Measurements from ENCODE around the gene TMEM269. TPM values are rescaled to one million over a fixed set of nuclear protein-coding genes. Genes with fewer than 3 reads are reported as not detected.

TMEM269 gene, protein sequence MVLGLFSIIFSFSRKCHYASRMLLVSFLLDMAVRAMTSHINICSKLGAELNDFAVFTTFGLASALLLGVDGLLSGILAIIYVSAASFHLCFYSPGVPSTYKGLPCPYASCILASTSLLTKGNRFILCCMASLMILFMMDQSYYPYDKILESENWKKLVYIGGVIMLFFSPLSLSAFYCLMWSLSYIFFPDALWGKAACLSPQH
- under 1 TPM in 1 of 2 experiments, not detected in 1; 0.12 TPM for total RNA-seq

DNA sequence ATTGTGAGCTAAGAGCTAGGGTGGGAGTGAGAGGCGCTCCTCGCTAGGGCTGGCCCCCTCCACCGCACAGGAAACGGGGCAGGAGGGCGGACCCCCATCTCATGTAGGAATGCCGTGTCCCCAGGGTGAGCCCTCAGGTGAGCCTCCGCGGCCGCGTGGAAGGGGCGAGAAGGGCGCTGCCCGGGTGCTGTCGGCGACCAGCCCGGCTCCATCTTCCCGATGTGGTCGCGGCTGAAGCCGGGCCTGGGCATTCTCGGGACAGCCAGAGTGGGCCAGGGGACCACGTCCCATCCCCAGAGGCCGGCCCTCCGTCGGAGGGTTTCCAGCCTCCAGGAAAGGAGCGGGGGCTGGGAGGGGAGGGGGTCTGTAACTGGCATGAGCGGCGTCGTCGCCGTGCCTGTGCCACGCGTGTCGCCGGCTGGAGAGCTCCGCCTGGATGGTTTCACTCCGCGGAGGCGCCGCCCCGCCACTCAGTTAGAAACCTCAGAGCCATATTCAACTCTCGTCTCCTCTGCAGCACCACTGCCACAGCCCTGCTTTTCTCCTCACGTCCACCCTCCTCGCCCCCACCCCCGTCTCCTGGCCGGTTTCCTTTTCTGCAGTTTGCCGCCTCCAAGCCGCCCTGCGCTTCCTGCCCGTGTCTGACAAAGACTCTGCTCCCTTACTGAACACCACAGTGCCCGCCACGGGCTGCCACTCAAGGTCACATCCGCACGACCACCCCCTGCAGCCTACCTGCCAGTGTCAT, at the start of gene TMEM269:
Gene TMEM269 (plus strand): TSS at position 46 of the 748 bp plus-strand sequence. CDS start 4,903 bp downstream, outside the sequence.
- Mint-ChIP-seq H3K4me1 (peaks cover 15% of the 10 kb centered on the region), H3K9me3 (ENCODE audit: low read depth) (no peaks in the 10 kb centered on the region), H3K27me3 (no peaks in the 10 kb centered on the region), H3K4me3 (peak within 1 kb of the TSS; percentile 74), H3K36me3 (peaks cover 14% of the 10 kb centered on the region), H3K27ac (peak within 1 kb of the TSS; percentile 61)
- DNase-seq, result peak; percentile 77
- CTCF ChIA-PET, result interaction anchor here (0.9 to 1.9 kb wide), 2 partner anchors 9 to 138 kb away, joined by 4 read pairs; no protein-coding TSS in a partner anchor
- peak; percentile 86 for ATAC-seq

DNA sequence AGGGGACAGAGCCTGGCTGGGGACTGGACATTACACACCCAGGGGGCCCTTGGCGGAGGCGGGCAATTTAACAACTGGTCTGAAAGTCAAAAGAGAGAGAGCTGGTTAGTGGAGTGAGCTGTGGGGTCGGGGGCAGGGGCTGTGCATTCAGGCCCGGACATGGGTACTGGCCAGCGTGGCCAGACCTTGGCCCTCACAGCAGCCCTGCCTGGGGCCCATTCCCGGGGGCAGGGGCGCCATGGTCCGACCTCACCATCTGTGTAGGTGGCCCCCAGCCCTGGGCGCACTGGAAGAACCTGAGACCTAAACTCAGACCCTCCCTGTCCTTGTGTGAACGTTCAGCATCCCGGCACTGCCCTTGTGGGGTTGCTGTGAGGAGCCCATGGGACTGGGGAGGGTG, 49.7 kb upstream of the TMEM269 start:
- DNase-seq, result no peak
- Mint-ChIP-seq H3K36me3 (no peaks in the 10 kb centered on the region), H3K27me3 (no peaks in the 10 kb centered on the region), H3K4me3 (no peak overlapping the region), H3K9me3 (ENCODE audit: low read depth) (no peaks in the 10 kb centered on the region), H3K4me1 (peaks cover 8% of the 10 kb centered on the region), H3K27ac (no peak overlapping the region)
- no peak for ATAC-seq
- CTCF ChIA-PET, result no interaction called here

DNA sequence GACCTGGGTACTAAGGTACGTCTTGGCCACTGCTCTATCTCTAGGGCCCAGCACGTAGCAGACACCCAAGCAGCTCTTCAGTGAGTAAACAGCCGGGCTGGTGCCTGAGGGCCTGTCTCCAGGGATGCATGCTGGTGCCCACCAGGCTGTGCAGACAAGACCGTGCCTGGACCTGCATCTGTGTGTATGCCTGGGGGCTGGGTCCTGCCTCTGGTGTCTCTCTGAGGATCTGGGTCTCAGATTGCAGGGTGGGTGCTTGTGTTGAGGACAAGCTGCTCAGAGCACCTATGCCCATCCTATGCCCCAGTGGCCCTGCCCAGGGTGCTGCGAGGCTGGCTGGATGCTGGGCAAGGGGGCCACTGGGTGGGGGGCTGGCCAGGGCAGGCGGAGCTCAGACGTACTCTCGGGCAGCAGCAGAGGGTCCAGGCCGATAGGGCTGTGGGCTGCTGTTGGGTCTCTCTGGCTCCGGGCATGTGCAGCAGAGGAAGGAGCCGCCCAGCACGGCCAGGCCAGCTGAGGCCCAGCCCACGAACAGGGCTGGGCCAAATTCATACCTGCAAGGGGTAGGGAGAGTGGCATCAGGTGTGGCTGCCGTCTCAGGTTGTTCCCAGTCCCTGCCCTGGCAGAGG, 49.2 kb upstream of the TMEM269 start:
- H3K9me3 Mint-ChIP-seq (ENCODE audit: low read depth), result no peaks in the 10 kb centered on the region
- no peak for DNase-seq
- H3K27me3 Mint-ChIP-seq, result no peaks in the 10 kb centered on the region
- ATAC-seq, result no peak
- H3K36me3 Mint-ChIP-seq, result no peaks in the 10 kb centered on the region
- no peak overlapping the region for H3K4me3 Mint-ChIP-seq
- H3K4me1 Mint-ChIP-seq, result peaks cover 8% of the 10 kb centered on the region
- H3K27ac Mint-ChIP-seq, result no peak overlapping the region
- CTCF ChIA-PET, result interaction anchor here (0.8 kb wide), 1 partner anchor 391 kb away, joined by 3 read pairs; no protein-coding TSS in a partner anchor

DNA sequence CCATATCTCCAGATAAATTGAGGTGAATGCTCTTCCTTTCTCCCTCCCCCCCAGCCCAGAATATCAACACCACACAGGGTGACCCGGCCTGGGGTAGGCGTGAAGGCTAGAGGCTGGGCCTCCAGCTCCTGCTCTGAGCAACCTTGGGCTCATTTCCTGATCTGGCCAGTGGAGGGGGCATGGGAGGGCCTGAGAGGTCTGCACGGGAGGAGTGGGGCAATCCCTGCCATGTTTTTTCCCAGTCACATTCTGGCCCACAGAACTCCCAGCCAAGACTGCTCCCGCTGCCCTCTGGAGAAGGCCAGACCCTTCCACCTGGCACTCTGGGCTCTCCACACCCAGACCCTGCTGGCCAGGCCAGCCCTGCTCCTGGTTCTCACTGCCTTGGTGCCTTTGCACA, 48.6 kb upstream of the TMEM269 start:
- ATAC-seq, result peak; percentile 41
- H3K27ac Mint-ChIP-seq, result no peak overlapping the region

DNA sequence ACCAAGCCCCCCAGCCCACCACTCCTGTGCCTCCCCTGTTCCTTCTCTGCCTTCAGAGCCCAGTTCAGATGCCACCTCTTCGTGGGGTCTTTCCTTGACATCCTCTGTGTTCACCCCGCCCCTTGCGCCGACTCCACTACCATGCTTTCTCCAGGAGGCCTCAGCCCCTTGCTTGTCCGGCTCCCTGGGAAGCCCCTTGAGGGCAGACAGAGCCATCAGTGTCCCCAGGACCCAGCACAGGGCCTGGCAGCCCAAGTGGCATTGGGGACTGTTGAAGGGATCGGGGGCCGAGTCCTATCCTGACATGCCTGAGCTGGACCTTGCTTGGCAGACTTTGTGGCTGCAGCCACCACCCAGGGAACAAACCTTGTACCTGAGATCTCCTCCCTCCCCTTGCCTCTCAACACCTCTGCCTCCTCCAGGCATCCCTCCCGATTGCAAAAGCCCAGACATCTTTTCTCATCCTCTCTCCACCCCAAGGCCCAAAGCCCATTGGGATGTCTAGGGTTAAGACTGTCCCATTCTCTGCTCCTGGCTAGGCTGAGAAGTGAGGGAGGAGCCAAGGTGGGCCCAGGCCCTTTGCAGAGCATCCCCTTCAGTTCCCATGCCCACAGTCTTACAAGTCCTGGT, 48.1 kb upstream of the TMEM269 start:
- DNase-seq (no peak), ATAC-seq (no peak)
- H3K36me3 Mint-ChIP-seq, result no peaks in the 10 kb centered on the region
- H3K4me3 Mint-ChIP-seq, result no peak overlapping the region
- H3K27ac Mint-ChIP-seq, result no peak overlapping the region
- H3K4me1 Mint-ChIP-seq, result peaks cover 8% of the 10 kb centered on the region
- CTCF ChIA-PET, result interaction anchor here (0.8 kb wide), 1 partner anchor 393 kb away, joined by 3 read pairs; no protein-coding TSS in a partner anchor
- no peaks in the 10 kb centered on the region for H3K9me3 Mint-ChIP-seq (ENCODE audit: low read depth)
- no peaks in the 10 kb centered on the region for H3K27me3 Mint-ChIP-seq

More for the DNA sequence above, 48.6 kb upstream of the TMEM269 start:
- no peak for DNase-seq
- H3K27me3 Mint-ChIP-seq, result no peaks in the 10 kb centered on the region
- no peaks in the 10 kb centered on the region for H3K9me3 Mint-ChIP-seq (ENCODE audit: low read depth)
- no peaks in the 10 kb centered on the region for H3K36me3 Mint-ChIP-seq
- no peak overlapping the region for H3K4me3 Mint-ChIP-seq
- CTCF ChIA-PET, result interaction anchor here (0.8 kb wide), 1 partner anchor 392 kb away, joined by 3 read pairs; no protein-coding TSS in a partner anchor
- peaks cover 8% of the 10 kb centered on the region for H3K4me1 Mint-ChIP-seq

DNA sequence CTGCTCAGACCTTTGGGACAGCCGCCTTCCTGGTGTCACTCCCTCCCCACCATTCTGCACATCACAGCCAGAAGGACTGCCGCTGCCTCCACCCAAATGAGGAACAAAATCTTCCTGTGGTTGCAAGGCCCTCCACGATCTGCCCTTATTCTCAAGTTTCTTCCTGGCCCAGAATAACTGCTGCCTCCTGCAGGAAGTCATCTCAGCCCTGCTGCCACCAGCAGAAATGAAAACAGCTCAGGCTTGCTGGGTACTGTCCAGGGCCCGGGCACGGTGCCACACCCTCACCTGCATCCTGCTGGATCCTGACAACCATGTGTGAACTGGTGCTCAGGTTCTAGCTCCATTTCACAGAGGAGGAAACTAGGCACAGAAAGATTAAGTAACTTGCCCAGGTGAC, 47.5 kb upstream of the TMEM269 start:
- Mint-ChIP-seq H3K27me3 (no peaks in the 10 kb centered on the region), H3K36me3 (no peaks in the 10 kb centered on the region), H3K27ac (no peak overlapping the region), H3K4me1 (peaks cover 8% of the 10 kb centered on the region), H3K4me3 (no peak overlapping the region), H3K9me3 (ENCODE audit: low read depth) (no peaks in the 10 kb centered on the region)
- DNase-seq (no peak), ATAC-seq (peak; percentile 35)
- CTCF ChIA-PET, result interaction anchor here (0.7 kb wide), 1 partner anchor 53 kb away, joined by 4 read pairs; no protein-coding TSS in a partner anchor

DNA sequence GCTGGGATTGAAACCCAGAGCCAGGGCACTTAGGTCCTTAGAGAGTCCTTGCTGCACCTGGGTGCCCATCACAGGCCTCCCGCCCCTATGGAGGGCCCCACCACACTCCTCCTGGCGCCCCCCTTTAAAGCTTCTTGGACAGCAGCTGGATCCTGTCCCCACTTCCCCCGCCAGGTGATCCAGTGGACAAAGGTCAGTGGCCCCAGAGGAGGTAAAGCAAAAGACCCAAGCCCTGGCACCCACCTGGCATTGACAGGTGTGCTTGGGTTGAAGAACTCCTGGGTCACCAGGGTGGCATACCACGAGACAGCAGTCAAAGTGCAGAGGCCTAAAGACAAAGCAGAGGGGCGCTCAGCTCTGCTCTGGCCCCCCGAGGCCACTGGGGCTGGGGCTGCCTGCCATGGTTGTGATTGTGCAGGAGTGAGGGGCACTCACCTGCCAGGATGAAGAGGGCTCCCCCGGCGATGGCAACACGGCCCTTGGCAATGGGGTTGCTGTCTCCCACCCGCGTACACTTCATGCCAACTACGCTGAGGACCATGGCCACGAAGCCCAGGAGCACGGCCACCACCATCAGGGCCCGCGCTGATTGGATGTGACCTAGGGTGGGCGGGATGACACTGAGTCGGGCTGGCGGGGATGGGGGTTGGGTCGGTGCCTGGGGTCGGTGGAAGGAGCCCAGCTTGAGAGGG, 46.7 kb upstream of the TMEM269 start:
- peaks cover 8% of the 10 kb centered on the region for H3K4me1 Mint-ChIP-seq
- H3K9me3 Mint-ChIP-seq (ENCODE audit: low read depth), result no peaks in the 10 kb centered on the region
- H3K27me3 Mint-ChIP-seq, result no peaks in the 10 kb centered on the region
- H3K36me3 Mint-ChIP-seq, result no peaks in the 10 kb centered on the region
- no peak for ATAC-seq
- CTCF ChIA-PET, result no interaction called here
- H3K27ac Mint-ChIP-seq, result no peak overlapping the region
- DNase-seq, result no peak
- H3K4me3 Mint-ChIP-seq, result no peak overlapping the region

DNA sequence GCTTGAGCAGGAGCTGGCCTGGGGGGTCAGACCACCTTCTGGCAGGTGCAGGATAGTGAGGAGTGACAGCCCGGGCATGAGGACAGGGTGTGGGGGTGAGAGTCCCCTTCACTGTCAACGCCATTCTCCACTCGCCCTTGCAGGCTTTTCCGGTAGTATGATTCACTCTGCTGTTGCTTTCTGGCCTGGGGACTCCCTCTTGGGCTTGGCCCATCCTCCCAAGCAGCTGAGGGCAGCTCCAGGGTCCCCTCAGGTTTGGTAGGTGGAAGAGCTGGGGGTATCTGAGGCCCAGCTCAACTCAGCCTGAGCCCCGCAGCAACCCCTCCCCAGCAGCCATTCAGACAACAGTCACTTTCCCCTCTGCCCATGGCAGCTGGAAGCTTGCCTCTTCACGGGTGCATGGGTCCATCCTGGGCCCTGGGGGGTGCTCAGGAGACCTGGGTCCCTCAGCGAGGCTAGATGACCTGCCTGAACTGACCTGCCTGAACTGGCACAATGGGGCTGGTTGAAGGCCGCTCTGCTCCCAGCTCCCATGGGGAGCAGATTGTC, 46.0 kb upstream of the TMEM269 start:
- no peaks in the 10 kb centered on the region for H3K27me3 Mint-ChIP-seq

DNA sequence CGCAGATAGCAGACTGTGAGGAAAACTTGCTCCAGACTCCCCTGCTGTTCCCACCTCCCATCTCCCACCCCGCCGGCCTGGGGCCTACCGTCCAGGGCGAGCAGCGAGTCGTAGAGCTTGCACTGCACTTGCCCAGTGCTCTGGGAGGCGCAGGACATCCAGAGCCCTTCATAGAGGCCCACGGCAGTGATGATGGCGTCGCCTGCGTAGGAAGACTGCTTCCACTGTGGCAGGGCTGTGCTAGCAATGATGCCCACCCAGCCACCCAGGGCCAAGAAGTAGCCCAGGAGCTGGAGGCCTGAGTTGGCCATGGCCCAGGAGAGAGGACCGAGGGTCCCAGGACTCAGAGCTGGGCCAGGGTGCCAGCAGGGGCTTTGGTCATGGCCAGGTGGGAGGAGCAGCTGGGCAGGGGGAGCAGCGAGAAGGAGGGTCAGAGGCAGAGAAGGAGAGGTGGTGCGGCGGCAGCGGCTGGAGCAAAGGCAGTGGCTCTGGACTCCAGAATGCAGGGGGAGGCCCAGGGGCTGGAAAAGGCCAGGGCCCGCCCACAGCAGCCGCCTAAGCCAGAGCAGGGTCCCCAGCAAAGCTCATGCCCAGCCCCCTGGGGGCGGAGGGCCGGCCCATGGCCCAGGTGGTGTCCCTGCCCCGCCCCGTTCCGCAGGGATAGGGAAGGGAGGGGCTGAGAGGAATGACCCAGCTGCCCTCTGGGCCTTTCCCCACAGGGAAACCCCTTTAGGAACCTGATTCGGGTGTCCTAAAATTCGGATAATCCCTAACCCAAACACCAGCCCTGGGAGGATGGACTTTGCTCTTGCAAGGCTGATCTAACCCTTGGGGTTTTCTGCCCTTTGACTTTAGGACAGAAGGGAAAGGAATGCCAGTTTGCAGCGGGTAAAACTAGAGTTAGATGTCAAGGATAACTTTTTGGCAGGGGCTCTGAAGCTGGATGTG, 44.8 kb upstream of the TMEM269 start, which contains the start of gene CLDN19:
Gene CLDN19 (minus strand): TSS at position 484 of the 948 bp plus-strand sequence. CDS start 173 bp downstream, at position 311.
- no peaks in the 10 kb centered on the region for H3K36me3 Mint-ChIP-seq
- DNase-seq, result no peak
- H3K27me3 Mint-ChIP-seq, result no peaks in the 10 kb centered on the region
- H3K9me3 Mint-ChIP-seq (ENCODE audit: low read depth), result no peaks in the 10 kb centered on the region
- CTCF ChIA-PET, result no interaction called here
- no peak for ATAC-seq
- H3K4me3 Mint-ChIP-seq, result no peak within 1 kb of the TSS
- H3K4me1 Mint-ChIP-seq, result peaks cover 8% of the 10 kb centered on the region
- no peak within 1 kb of the TSS for H3K27ac Mint-ChIP-seq

More for the DNA sequence above, 46.0 kb upstream of the TMEM269 start:
- no peak overlapping the region for H3K27ac Mint-ChIP-seq
- CTCF ChIA-PET, result no interaction called here
- H3K4me3 Mint-ChIP-seq, result no peak overlapping the region
- H3K36me3 Mint-ChIP-seq, result no peaks in the 10 kb centered on the region
- DNase-seq (no peak), ATAC-seq (no peak)
- peaks cover 8% of the 10 kb centered on the region for H3K4me1 Mint-ChIP-seq
- H3K9me3 Mint-ChIP-seq (ENCODE audit: low read depth), result no peaks in the 10 kb centered on the region

DNA sequence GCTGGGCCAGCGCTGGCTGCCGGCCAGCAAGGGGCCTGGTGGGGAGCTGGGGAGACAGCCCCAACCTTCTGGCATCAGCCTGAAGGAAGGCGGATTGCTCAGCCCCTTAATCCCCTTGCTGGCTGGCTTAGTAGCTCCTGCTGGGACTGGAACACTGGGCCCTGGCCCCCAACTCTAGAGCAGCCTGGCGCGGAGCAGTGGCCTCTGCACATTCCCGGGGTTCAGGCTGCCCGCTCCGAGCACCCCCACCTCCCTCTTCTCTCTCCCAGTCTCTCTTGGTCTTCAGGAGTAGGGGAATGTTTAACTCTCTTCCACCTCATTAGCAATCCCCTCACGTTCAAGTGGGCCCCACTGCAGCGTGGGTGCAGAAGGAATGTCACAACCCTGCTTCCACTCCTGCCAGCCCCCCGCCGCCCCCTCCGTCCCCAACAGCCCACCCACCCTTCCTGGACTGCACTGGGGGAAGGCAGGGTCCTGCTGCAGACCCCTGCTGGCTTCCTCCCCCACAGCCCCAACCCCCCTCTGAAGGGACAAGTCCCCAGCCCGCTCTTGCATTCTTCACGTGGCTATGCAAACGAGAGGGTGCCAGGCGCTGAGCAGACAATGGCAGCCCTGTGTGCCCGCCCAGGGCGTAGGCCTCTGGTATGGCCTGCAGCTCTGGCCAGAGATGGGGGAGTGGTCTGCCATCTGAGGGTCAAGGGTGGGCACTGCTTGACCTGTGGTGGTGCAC, 43.8 kb upstream of the TMEM269 start:
- no peaks in the 10 kb centered on the region for H3K27me3 Mint-ChIP-seq

DNA sequence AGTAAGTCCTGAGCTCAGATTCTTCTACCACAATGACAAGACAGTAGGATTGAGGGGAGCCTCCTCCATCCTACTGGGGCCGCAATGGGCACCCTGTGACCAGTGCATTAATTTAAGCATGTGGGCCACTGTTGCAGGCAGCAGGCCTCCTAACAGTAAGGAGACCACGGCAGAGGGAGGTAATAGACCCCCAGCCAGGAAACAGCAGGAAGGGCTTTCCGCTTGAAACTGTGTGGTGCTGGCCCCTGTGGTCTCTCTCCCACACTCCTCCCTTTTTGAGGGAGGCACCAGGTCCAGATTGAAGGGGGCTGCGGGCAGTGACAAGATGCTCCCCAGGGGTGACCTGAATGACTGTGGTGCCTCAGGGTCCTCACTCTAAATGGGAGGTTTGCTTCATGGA, 43.1 kb upstream of the TMEM269 start:
- no peak for ATAC-seq

More for the DNA sequence above, 43.8 kb upstream of the TMEM269 start:
- no peaks in the 10 kb centered on the region for H3K9me3 Mint-ChIP-seq (ENCODE audit: low read depth)
- DNase-seq, result no peak
- peaks cover 3% of the 10 kb centered on the region for H3K36me3 Mint-ChIP-seq
- CTCF ChIA-PET, result interaction anchor here (1.5 kb wide), 1 partner anchor 332 kb away, joined by 4 read pairs; no protein-coding TSS in a partner anchor
- peaks cover 8% of the 10 kb centered on the region for H3K4me1 Mint-ChIP-seq
- H3K27ac Mint-ChIP-seq, result no peak overlapping the region
- no peak overlapping the region for H3K4me3 Mint-ChIP-seq
- ATAC-seq, result no peak

More for the DNA sequence above, 43.1 kb upstream of the TMEM269 start:
- H3K9me3 Mint-ChIP-seq (ENCODE audit: low read depth), result no peaks in the 10 kb centered on the region
- no peak overlapping the region for H3K4me3 Mint-ChIP-seq
- peaks cover 3% of the 10 kb centered on the region for H3K36me3 Mint-ChIP-seq
- no peak overlapping the region for H3K27ac Mint-ChIP-seq
- CTCF ChIA-PET, result interaction anchor here (1.5 kb wide), 1 partner anchor 332 kb away, joined by 4 read pairs; no protein-coding TSS in a partner anchor
- no peaks in the 10 kb centered on the region for H3K27me3 Mint-ChIP-seq
- no peak for DNase-seq
- H3K4me1 Mint-ChIP-seq, result peaks cover 7% of the 10 kb centered on the region
